H9 (cell line): ENCODE results near the gene BDNF. TPM values are rescaled to one million over a fixed set of nuclear protein-coding genes. Genes with fewer than 3 reads are reported as not detected.
A peak's percentile ranks its signal among the peaks of the same experiment; 100 is the strongest.

Source experiments
- DNase-seq: peaks from one replicate; pipeline ENCODE4 v3.0.0-alpha.2; 2017
- H2AFZ ChIP-seq: one replicate; pipeline ENCODE4 v1.6.1; 2013; ENCODE audit warnings: mild to moderate bottlenecking, low read length, control low read depth, moderate library complexity
- H2AK5ac ChIP-seq: 2 replicates; pipeline ENCODE4 v1.6.1; 2013; ENCODE audit warnings: low read length, control low read depth, mixed read lengths; ENCODE audit not compliant: insufficient read length
- H2BK120ac ChIP-seq: one replicate; pipeline ENCODE4 v1.6.1; 2013; ENCODE audit warnings: low read depth, mild to moderate bottlenecking, low read length, control low read depth, inconsistent platforms; ENCODE audit not compliant: poor library complexity, severe bottlenecking
- H2BK12ac ChIP-seq: 2 replicates; pipeline ENCODE4 v1.6.1; 2013; ENCODE audit warnings: low read length, control low read depth, mixed read lengths, low read depth; ENCODE audit not compliant: insufficient read length
- H2BK15ac ChIP-seq: 2 replicates; pipeline ENCODE4 v1.6.1; 2013; ENCODE audit warnings: low read depth, low read length, control low read depth
- H2BK20ac ChIP-seq: one replicate; pipeline ENCODE4 v1.6.1; 2013; ENCODE audit warnings: low read depth, mild to moderate bottlenecking, low read length, control low read depth, inconsistent platforms; ENCODE audit not compliant: poor library complexity, severe bottlenecking
- H2BK5ac ChIP-seq: 2 replicates; pipeline ENCODE4 v1.6.1; 2013; ENCODE audit warnings: low read length, control low read depth, mixed read lengths; ENCODE audit not compliant: insufficient read length
- H3K14ac ChIP-seq: 2 replicates; pipeline ENCODE4 v1.6.1; 2013; ENCODE audit warnings: low read length, control low read depth; ENCODE audit not compliant: insufficient read depth
- H3K18ac ChIP-seq: 2 replicates; pipeline ENCODE4 v1.6.1; 2013; ENCODE audit warnings: low read depth, mild to moderate bottlenecking, mixed read lengths, low read length, control low read depth; ENCODE audit not compliant: insufficient read length
- H3K23ac ChIP-seq: 2 replicates; pipeline ENCODE4 v1.6.1; 2013; ENCODE audit warnings: low read length, control low read depth, mixed read lengths, low read depth; ENCODE audit not compliant: insufficient read length
- H3K23me2 ChIP-seq: 2 replicates; pipeline ENCODE4 v1.6.1; 2013; ENCODE audit warnings: low read depth, mild to moderate bottlenecking, mixed read lengths, low read length, control low read depth; ENCODE audit not compliant: insufficient read length, poor library complexity, severe bottlenecking
- H3K27ac ChIP-seq: 2 replicates; pipeline ENCODE4 v1.5.1; 2013; ENCODE audit warnings: low read length, control low read depth, mixed read lengths, low read depth; ENCODE audit not compliant: insufficient read length
- H3K27me3 ChIP-seq: 2 replicates; pipeline ENCODE4 v1.6.1; 2013; ENCODE audit warnings: low read length, control low read depth, inconsistent platforms; ENCODE audit not compliant: insufficient read depth
- H3K4ac ChIP-seq: 2 replicates; pipeline ENCODE4 v1.6.1; 2013; ENCODE audit warnings: low read depth, mild to moderate bottlenecking, control low read depth, inconsistent platforms, low read length, moderate library complexity
- H3K4me1 ChIP-seq: 2 replicates; pipeline ENCODE4 v1.6.1; 2013; ENCODE audit warnings: low read length, control low read depth, inconsistent platforms; ENCODE audit not compliant: insufficient read depth
- H3K4me2 ChIP-seq: 2 replicates; pipeline ENCODE4 v1.6.1; 2013; ENCODE audit warnings: low read length, control low read depth, mixed read lengths; ENCODE audit not compliant: insufficient read length, insufficient read depth
- H3K56ac ChIP-seq: 2 replicates; pipeline ENCODE4 v1.6.1; 2013; ENCODE audit warnings: low read depth, mild to moderate bottlenecking, mixed read lengths, low read length, control low read depth; ENCODE audit not compliant: insufficient read length
- H3K79me1 ChIP-seq: 2 replicates; pipeline ENCODE4 v1.6.1; 2013; ENCODE audit warnings: low read depth, mild to moderate bottlenecking, moderate library complexity, low read length, control low read depth, inconsistent platforms; ENCODE audit not compliant: insufficient read depth, poor library complexity, severe bottlenecking
- H3K79me2 ChIP-seq: 2 replicates; pipeline ENCODE4 v1.6.1; 2013; ENCODE audit warnings: low read length, control low read depth, inconsistent platforms; ENCODE audit not compliant: insufficient read depth
- H3K9ac ChIP-seq: 2 replicates; pipeline ENCODE4 v1.6.1; 2013; ENCODE audit warnings: low read length, control low read depth, mixed read lengths; ENCODE audit not compliant: insufficient read length; ENCODE audit errors: extremely low read depth
- H3K9me3 ChIP-seq: one replicate; pipeline ENCODE4 v1.6.1; 2013; ENCODE audit warnings: low read depth, low read length, inconsistent platforms; ENCODE audit not compliant: control insufficient read depth
- H3T11ph ChIP-seq: one replicate; pipeline ENCODE4 v1.6.1; 2013; ENCODE audit warnings: mild to moderate bottlenecking, low read length, control low read depth, inconsistent platforms
- H4K20me1 ChIP-seq: one replicate; pipeline ENCODE4 v1.6.1; 2013; ENCODE audit not compliant: control insufficient read depth, insufficient read length, insufficient read depth
- H4K5ac ChIP-seq: 2 replicates; pipeline ENCODE4 v1.6.1; 2013; ENCODE audit warnings: low read depth, mild to moderate bottlenecking, mixed read lengths, low read length, control low read depth; ENCODE audit not compliant: insufficient read length
- H4K8ac ChIP-seq: replicated peaks from 2 replicates; pipeline ENCODE4 v1.6.1; 2013; ENCODE audit warnings: low read length, control low read depth, mixed read lengths, low read depth; ENCODE audit not compliant: insufficient read length
- H4K91ac ChIP-seq: 2 replicates; pipeline ENCODE4 v1.6.1; 2013; ENCODE audit warnings: low read depth, mild to moderate bottlenecking, moderate library complexity, mixed read lengths, low read length, control low read depth; ENCODE audit not compliant: insufficient read length
- H3K27ac Mint-ChIP-seq, 3 experiments: 2 replicates in 2 of 3; 3 replicates in 1 of 3; pipeline ENCODE4 v1.8.0; 2020 to 2021; ENCODE audit warnings: mixed read lengths in 3 of 3, mild to moderate bottlenecking in 1 of 3, moderate library complexity in 1 of 3
- H3K27me3 Mint-ChIP-seq: 2 replicates; pipeline ENCODE4 v1.8.0; 2021; ENCODE audit warnings: low read depth, mild to moderate bottlenecking, moderate library complexity, mixed read lengths
- H3K36me3 Mint-ChIP-seq, 3 experiments: 2 replicates in 2 of 3; 3 replicates in 1 of 3; pipeline ENCODE4 v1.8.0; 2020 to 2021; ENCODE audit warnings: low read depth in 3 of 3, mixed read lengths in 3 of 3; ENCODE audit not compliant: insufficient read depth in 1 of 3
- H3K4me1 Mint-ChIP-seq, 2 experiments: 2 replicates each; pipeline ENCODE4 v1.8.0; 2020; ENCODE audit warnings: mixed read lengths in 2 of 2
- H3K4me3 Mint-ChIP-seq, 2 experiments: 2 replicates in 1 of 2; 3 replicates in 1 of 2; pipeline ENCODE4 v1.8.0; 2020 to 2021; ENCODE audit warnings: mild to moderate bottlenecking in 2 of 2, mixed read lengths in 2 of 2, moderate library complexity in 1 of 2
- H3K9me3 Mint-ChIP-seq, 2 experiments: 2 replicates in 1 of 2; 3 replicates in 1 of 2; pipeline ENCODE4 v1.8.0; 2020; ENCODE audit warnings: mild to moderate bottlenecking in 2 of 2, mixed read lengths in 2 of 2, moderate library complexity in 1 of 2
- WGBS: extraction: QIAGEN DNeasy Blood & Tissue Kit; methylation state at CpG from one replicate; pipeline ENCODE4 v1.1.7; 2013; ENCODE audit warnings: missing lambda C conversion rate, low lambda C conversion rate, mixed read lengths; ENCODE audit not compliant: insufficient read length; ENCODE audit errors: extremely low coverage; 5-methylcytosine and 5-hydroxymethylcytosine counted together
- total RNA-seq: library from RNA; stranded (reverse); gene quantifications from 2 replicates; pipeline ENCODE4 v1.2.1, GENCODE V29; 2021
- TF ChIP-seq, protein P1 (sequence below): fragments of 200-600 bp; sonication (generic); conservative IDR thresholded peaks from 3 replicates; pipeline ENCODE4 v1.8.0; 2021; ENCODE audit warnings: antibody characterized with exemption, mild to moderate bottlenecking

Gene BDNF
- total RNA-seq, 1 experiment from 2014 or later: 2.7 TPM

- peaks cover 2% of the 10 kb centered on the region for H4K20me1 ChIP-seq
- H2BK20ac ChIP-seq: no peak overlapping the region
- Mint-ChIP-seq H3K27me3 (no peaks in the 10 kb centered on the region), H3K4me3 (no peak overlapping the region), H3K27ac (peak overlapping the region in 2 of 3 experiments; percentile 1 to 49; a peak in 2 of 7 replicates), H3K4me1 (peaks cover 46 to 73% of the 10 kb centered on the region in 2 experiments), H3K9me3 (no peaks in the 10 kb centered on the region; a peak in 1 of 5 replicates), H3K36me3 (peaks cover 38 to 90% (median 65%) of the 10 kb centered on the region in 3 experiments)
- WGBS: no CpG with 5 or more reads among the region's 4 CpGs
- no peak overlapping the region for H2BK5ac ChIP-seq
- no peak overlapping the region for H3K23ac ChIP-seq
- H2BK12ac ChIP-seq: no peak overlapping the region
- DNase-seq: no peak
- no peak overlapping the region for H2BK120ac ChIP-seq
- no peak overlapping the region for H3T11ph ChIP-seq
- H3K18ac ChIP-seq: no peak overlapping the region
- H3K9ac ChIP-seq: no peak overlapping the region
- no peaks in the 10 kb centered on the region for H3K79me1 ChIP-seq
- no peaks in the 10 kb centered on the region for H3K9me3 ChIP-seq
- H3K4me2 ChIP-seq: no peak overlapping the region
- no peak overlapping the region for H4K8ac ChIP-seq
- no peak overlapping the region for H2AFZ ChIP-seq
- H3K27ac ChIP-seq: peak overlapping the region; percentile 16
- H3K4me1 ChIP-seq: peaks cover 8% of the 10 kb centered on the region
- H3K23me2 ChIP-seq: no peaks in the 10 kb centered on the region
- H3K14ac ChIP-seq: no peak overlapping the region
- no peak overlapping the region for H2BK15ac ChIP-seq
- no peak overlapping the region for H4K5ac ChIP-seq
- no peak overlapping the region for H3K56ac ChIP-seq
- H3K27me3 ChIP-seq: no peaks in the 10 kb centered on the region
- H3K79me2 ChIP-seq: peaks cover 2% of the 10 kb centered on the region; the same call in 1 of the 2 replicates
- no peak overlapping the region for H4K91ac ChIP-seq
- TF ChIP-seq, protein P1, sequence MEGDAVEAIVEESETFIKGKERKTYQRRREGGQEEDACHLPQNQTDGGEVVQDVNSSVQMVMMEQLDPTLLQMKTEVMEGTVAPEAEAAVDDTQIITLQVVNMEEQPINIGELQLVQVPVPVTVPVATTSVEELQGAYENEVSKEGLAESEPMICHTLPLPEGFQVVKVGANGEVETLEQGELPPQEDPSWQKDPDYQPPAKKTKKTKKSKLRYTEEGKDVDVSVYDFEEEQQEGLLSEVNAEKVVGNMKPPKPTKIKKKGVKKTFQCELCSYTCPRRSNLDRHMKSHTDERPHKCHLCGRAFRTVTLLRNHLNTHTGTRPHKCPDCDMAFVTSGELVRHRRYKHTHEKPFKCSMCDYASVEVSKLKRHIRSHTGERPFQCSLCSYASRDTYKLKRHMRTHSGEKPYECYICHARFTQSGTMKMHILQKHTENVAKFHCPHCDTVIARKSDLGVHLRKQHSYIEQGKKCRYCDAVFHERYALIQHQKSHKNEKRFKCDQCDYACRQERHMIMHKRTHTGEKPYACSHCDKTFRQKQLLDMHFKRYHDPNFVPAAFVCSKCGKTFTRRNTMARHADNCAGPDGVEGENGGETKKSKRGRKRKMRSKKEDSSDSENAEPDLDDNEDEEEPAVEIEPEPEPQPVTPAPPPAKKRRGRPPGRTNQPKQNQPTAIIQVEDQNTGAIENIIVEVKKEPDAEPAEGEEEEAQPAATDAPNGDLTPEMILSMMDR: no peak
- no peak overlapping the region for H2AK5ac ChIP-seq
- H3K4ac ChIP-seq: no peak overlapping the region
These were observed 73.9 kb downstream of the BDNF start for GRCh38 chr11:27626269-27626937.
